Measurements from ENCODE around the gene SLC1A5. TPM values are rescaled to one million over a fixed set of nuclear protein-coding genes. Genes with fewer than 3 reads are reported as not detected.
"Not testable (repeated sequence)": the region's sequence is repeated elsewhere in the genome, so short reads cannot be mapped to it uniquely, and the experiment has no call there.

Gene SLC1A5
- 22.7 TPM for polyA plus RNA-seq (ENCODE audit: insufficient read length)

DNA sequence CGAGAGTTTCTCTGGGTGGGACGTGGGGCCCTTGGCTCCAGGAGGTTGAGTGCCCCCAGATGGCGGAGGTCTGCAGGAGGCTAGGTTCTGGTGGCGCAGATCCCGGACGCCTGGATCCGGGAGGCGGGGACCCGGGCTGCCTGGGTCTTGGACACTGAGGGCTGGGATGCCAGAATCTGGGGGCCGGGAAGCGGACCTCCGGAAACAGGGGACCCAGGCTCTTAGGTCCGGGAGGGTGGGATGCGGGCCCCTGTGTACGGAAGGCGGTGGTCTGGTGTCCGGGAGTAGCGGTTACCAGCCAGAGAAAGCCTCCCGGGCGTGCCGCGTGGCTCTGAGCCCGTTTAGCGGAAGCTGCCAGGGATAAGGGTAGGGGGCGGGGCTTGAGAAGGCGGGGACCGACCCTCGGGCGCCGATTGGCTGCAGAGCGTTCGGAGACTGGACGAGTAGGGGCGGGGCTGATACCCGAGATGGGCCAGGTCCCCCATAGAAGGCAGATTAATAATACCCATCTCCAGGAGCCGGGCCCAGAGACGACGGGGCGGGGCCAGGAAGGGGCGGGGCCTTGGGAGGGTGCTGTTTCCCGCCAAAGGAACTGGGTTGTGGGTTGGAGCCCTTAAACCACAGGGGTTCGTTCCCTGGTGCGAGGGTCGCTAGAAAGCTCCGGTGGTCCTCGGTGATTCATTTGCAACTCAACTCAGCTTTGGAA is at the start of gene SLC1A5:
Gene SLC1A5 (minus strand): TSS at position 333 of the 706 bp plus-strand sequence. CDS start 629 bp downstream, outside the sequence.
- DNase-seq, result peak; percentile 88

DNA sequence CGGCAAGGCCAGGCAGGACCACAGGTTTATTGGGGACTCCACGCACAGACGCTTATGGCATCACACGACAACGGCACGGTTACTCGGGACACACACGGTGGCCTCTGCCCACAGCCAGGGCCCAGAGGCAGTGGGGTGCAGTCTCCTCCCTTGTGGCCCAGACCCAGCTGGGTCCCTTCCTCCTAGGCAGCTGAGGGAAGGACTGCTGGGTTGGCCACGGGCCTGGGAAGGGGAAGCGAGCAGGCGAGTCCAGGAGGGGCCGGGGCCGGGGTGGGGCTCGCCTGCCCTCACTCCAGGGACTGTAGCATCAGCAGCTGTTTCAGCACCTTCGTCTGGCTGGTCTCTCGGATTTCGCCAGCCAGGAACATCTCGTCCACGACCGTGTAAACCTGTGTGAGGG is 49.8 kb upstream of the SLC1A5 start:
- DNase-seq, result no peak

DNA sequence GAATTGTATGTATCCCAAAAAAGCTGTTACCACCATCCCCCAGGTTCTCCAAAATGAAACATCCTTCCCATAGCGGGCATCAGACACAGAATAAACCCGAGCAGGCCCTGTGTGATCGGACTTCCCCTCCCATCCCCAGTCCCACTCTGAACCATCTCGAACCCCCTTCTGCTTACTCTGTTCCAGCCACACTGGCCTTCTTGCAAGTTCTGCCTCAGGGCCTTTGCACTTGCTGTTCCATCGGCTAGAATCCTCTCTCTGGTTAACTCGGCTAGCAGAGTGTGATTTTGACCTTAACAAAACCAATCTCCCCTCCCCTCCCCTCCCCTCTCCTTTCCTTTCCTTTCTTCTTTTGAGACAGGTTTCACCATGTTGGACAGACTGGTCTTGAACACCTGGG is 46.6 kb upstream of the SLC1A5 start:
- no peak for DNase-seq

DNA sequence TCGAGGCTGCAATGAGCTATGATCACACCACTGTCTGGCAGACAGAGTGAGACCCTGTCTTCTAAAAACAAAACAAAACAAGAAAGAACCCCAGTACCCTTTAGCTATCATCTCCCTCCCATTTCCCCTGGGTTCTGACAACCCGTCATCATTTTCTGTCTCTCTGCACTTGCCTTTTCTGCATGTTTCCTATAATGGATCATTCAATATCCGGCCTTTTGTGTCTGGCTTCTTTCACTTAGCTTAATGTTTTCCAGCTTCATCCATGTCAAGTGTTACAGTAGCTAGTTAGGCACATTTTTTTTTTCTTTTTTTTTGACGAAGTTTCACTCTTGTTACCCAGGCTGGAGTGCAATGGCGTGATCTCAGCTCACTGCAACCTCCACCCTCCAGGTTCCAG is 45.7 kb upstream of the SLC1A5 start:
- no peak for DNase-seq

DNA sequence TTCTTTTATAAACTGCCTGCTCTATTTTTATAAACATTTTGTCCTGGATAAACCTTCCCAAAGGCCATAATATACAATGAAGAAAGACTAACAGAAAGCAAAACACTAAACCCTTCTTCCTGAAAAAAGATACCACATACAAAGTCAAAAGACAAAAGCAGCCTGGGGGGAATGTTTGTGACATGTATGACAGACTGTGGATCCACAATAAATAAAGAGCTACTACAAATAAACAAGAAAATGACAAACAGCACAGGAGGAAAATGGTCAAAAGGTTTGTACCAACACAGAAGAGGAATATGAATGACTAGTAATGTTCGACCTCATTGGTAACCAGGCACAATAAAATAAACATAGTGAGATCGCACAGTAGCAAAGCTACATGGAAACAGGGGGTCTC is 42.5 kb upstream of the SLC1A5 start:
- no peak for DNase-seq

DNA sequence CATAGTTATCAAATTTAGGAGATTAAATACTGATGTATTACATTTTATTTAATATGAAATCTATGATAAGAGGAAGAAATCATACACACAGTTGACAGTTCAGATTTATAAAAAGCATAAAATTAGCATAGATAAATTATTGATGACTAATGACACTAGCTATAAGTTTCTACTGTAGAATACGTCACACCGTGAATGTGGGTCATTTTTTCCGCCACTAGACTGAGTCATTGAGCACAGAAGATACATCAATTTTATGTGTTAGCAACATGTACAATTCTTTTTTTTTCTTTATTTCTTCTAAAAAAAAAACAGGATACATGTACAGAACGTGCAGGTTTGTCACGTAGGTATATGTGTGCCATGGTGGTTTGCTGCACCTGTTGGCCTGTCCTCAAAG is 40.1 kb upstream of the SLC1A5 start:
- no peak for DNase-seq

DNA sequence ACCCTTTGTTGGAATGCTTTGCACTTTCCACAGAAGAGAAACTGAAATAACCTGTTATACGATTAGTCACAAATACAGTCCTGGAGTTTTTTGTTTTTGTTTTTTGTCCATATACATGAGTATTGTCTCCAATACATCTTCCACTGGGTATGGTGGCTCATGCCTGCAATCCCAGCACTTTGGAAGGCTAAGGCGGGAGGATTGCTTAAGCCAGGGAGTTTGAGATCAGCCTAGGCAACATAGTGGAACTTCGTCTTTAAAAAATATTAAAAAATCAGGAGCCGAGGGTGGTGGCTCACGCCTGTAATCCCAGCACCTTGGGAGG is 37.3 kb upstream of the SLC1A5 start:
- no peak for DNase-seq

DNA sequence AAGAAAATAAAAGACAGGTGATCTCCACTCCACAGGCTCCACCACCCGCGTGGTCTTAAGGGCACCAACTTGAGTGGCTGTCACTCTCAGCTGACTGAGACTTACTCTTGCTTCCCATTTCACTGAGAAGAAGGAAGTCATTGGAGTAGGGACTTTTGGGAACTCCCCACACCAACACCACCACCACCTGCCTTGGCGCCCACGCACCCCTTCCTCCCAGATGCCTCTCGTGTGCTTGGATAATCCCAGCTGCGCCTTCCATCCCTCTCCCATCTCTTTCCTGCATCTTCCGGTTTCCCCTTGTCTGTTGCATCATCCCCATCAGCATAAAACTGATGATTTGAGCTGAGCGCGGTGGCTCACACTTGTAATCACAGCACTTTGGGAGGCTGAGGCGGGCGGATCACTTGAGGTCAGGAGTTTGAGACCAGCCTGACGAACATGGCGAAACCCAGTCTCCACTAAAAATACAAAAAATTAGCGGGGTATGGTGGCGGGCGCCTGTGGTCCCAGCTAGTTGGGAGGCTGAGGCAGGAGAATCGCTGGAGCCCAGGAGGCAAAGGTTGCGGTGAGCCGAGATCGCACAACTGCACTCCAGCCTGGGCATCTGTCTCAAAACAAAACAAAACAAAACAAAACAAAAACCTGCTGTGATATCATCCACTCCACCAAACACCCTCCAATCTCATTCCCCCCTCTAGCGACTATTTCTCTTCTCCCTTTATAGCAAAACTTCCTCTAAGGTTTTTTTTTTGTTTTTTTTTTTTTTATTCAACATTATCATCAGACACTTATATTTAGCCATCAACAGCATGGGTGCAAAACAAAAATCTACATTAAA is 36.7 kb upstream of the SLC1A5 start:
- DNase-seq, result no peak

DNA sequence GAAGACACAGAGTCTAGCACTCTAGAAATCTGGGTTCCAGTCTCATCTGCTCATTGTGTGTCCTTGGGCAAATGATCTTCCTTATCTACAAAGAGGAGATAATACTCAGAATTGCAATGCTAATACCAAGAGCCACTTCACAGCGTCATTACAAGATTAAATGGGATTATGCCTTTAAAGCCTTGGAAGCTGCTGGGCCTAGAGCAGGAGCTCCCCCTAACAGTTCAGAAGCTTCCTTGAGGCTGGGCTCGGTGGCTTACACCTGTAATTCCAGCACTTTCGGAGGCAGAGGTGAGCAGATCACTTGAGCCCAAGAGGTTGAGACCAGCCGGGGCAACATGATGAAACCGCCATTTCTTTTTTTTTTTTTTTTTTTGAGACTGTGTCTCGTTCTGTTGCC is 34.7 kb upstream of the SLC1A5 start:
- DNase-seq, result no peak

DNA sequence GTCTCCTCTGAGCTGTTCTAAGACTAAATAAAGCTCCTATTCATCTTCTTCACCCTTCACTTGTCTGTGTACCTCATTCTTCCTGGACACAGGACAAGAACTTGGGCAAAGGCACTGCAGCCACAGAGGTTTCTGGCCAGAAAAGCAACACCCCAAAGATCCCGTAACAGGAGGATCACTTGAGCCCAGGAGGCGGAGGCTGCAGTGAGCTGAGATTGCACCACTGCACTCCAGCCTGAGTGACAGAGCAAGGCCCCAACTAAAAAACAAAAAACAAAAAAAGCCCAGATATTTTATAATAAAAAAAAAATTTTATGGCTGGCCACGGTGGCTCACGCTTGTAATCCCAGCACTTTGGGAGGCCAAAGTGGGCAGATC is 34.0 kb upstream of the SLC1A5 start:
- DNase-seq, result not testable (repeated sequence)

DNA sequence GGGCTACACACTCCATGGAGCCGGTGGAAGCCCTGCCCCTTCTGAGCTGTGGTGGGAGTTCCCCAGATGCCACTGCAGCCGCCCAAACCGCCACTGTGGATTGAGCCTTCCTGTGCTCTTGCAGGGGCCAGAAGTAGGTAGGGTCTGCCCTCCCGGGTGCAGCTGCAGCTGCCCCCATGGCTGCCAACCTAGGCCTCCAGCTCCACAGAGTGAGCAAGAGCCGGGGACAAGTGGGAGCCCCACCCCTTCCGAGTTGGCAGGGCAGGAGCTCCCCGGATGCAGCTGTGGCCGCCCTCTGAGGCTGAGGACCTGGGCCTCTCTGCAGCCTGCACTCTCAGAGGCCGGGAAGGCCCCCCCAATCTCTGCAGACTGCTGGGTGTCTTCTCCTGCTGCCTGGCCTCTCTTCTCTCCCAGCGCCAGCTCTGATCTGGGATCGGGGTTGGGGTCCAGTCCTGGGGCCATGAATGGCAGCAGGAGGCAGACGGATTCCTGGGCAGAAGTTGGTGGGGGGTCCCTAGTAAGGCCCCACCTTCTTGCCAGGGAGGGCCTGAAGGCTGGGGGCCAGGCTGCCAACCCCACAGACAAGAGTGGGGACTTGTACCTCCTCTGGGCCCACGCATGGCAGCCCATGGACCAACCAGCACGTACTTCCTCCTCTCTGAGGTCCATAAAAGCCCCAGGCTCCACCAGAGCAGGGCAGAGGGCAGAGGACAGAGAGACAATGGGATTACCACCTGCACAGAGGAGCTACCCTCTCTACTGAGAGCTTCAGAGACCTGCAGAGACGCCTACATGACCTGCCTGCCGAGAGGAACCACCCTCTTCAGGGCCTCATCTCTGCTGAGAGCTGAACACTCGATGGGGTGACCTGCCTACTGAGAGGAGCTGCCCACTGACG is 33.4 kb upstream of the SLC1A5 start:
- no peak for DNase-seq

DNA sequence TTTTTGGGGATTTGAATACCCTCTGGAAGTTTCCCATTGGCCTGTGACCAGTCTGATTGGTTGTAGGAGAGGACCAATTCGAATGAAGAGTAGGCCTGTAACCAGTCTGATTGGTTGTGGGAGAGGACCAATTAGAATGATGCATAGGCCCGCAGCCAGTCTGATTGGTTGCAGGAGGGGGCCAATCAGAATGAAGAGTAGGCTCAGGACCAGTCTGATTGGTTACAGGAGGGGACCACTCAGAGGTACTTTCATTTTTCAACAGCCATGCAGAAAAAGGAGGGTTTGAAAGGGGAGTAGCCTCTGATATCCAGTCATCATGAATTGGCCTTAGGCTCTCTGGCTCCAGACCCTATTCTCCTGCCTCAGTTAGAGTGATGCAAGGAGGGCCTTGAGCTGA is 30.4 kb upstream of the SLC1A5 start:
- DNase-seq, result no peak

DNA sequence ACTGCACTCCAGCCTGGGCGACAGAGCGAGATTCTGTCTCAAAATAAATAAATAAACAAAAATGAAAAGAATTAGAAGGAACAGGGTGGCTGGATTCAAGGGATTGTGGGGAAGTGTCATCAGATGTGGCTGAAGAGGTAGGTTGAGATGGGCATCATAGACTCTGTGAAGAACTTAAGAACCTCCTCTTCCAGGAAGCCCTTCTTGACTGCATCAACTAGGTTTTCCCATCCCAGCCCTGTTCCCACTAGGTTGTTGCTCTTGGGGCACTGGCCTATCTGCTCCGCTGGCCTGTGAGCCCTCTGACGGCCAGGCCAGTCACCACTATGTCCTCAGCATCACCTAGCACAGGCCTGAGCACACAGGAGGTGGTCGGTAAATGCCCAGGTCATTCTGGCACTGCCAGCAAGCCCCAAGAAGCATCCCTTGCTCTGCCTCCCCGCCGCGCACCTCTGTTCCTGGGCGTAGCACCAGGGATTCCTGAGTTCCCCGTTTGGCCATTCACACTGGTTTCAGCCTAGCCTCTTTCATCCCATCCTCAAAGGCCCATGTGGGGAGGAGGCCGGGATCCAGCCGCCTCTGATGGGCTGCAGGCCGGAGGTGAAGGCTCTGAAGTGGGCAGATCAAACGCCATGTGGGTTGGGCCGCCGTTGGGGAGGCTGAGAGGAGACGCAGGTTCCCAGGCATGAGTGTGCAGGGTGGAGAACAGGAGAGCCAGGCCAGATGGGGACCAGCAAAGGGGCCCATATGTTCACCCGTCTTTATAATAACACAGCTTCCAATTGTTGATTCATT is 27.6 kb upstream of the SLC1A5 start:
- DNase-seq, result no peak

DNA sequence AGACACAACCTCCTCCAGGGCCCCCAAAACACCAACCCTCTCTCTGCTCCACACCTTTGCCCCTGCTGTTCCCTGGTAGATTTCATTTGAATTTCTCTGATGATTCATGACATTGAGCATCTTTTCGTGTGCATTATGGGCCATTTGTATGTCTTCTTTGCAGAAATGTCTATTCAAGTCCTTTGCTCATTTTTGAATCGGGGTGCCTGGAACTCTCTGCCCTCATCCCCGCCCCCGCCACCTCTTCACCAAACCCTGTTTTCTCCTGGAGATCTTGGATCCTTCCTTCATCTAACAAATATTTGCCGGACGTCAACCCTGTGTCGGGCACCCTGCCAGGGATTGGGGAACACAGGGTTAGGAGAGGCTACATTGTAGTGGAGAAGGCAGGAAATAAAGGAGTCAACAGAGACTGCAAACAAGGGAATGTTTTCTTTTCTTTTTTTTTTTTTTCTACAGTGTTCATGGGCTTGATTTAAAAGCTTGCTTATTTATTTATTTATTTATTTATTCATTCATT is 25.5 kb upstream of the SLC1A5 start:
- no peak for DNase-seq

DNA sequence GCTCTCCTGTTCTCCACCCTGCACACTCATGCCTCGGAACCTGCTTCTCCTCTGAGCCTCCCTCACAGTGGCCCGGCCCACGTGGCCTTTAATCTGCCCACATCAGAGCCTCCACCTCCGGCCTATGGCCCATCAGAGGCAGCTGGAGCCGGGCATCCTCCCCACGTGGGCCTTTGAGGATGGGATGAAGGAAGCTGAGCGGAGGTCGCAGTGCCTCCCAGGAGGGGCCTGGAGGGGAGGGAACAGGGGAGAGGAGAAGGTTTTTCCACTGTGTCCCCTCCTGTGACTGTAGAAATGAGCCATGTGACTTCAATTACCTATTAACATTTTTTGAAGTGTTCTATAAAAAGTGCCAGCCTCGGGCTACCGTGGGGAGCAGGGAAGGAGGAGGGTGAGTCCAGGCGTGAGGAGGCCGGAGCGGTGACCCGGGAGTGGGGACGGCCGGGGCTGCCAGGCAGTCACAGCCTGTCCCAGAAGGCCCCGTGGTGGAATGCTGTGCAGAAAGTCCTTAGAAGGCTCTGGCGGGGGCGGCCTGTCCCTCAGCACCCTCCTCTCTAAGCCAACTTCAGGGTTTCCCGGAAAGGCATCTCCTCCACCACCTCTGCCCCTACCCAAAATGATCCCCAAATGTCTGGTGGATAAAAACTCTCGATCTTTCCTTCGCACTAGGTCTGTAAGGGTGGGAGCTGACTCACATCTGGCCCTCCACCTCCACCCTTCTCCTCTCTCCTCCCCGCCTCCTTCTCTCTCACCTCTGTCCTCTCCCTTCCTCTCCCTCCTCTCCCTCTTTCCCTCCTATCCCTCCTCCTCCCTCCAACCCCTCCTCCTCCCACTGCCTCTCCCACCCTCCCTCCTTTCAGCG is 24.8 kb upstream of the SLC1A5 start:
- no peak for DNase-seq

DNA sequence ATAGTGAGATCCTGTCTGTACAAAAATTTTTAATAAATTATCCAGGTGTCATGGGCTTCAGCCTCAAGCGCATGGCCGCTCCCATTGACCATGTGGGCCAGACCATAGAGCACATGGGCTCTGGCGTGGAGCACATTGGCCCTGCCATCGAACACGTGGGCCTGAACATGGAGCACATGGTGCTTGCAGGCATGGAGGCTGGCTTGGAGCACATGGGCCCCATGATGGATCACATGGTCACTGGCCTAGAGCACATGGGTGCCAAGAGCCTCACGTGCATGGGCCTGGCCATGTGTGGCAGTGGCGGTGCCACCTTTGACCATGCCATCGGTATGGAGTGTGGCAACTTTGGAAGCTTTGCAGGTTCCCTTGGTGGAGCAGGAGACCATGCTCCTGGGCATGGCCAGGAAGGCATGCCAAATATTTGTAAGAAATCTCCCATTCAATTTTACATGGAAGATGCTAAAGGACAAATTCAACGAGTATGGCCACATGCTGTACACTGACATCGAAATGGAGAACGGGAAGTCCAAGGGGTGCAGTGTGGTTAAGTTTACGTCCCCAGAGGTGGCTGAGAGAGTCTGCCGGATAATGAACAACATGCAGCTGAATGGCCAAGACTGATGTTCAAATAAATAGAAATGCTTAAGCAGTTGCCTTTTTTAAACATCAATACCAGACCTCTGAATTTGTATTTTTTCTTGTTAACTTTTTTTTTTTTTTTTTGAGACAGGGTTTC is 21.3 kb upstream of the SLC1A5 start:
- DNase-seq, result no peak

DNA sequence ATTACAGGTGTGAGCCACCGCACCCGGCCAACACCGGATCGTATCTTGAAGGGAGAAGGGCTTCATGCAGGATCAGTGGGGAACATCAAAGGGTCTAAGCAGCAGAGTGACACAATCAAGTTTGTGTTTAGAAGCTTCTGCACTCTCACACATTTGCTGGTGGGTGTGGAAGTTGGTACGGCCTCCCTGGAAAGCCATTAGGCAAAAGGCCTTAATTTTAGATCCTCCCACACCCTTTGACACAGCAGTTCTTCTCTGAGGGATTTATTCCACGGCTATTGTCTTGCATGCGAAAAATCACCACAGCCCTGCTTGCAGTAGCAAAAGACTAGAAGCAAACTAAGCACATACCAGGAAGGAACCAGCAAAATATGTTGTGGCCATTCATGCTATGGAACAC is 18.3 kb upstream of the SLC1A5 start:
- no peak for DNase-seq

DNA sequence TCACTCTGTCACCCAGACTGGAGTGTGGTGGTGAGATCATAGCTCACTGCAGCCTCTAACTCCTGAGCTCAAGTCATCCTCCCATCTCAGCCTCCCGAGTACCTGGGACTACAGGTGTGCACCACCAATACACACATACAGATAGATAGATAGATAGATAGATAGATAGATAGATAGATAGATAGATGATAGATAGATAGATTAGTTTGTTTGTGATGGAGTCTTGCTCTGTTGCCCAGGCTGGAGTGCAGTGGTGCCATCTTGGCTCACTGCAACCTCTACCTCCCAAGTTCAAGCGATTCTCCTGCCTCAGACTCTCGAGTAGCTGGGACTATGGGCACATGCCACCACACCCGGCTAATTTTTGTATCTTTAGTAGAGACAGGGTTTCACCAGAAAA is 16.0 kb upstream of the SLC1A5 start:
- not testable (repeated sequence) for DNase-seq

DNA sequence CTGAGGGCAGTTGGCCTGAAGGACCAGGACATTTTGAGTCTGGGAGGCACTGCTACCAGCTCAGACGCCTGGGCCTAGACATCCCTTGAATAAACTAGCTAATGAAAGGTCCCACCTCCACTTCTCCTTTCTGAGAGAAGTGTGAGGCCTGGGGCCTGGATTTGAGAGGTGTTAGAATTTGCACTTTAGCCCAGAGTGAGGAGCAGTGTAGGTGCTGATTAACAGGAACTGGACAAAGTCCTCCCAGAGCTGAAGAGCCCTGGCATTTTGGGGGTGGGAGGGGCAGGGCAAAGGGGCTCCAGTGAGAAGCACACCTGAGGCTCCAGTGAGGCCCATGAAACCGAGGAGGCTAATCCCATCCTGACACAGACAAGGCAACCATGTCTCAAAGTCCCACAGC is 15.2 kb upstream of the SLC1A5 start:
- no peak for DNase-seq

DNA sequence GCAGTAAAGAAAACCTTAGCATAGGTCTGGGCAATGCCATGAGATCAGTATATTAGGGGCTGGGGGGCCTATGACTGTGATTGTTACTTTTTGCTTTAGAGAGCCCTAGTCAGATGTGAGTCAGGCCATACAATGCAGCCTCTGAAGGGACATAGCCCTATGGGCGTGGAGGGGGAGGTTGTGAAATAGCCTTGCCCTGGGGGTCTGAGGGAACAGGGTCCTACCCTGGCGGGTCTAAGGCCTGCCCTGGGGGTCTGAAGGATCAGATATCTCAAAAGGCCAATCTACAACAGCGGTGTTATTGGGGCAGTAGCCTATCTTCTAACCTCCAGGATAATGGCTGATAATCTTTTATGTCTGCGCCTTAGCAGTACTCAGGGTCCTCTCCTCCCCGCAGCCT is 13.8 kb upstream of the SLC1A5 start:
- DNase-seq, result no peak
